GM12875 (cell line): ENCODE measurements around the gene MCU.
"Not testable (repeated sequence)": the region's sequence is repeated elsewhere in the genome, so short reads cannot be mapped to it uniquely, and the experiment has no call there.

ENCODE experiments used
- H3K4me3 ChIP-seq: one replicate; pipeline ENCODE4 v1.5.1; 2011; ENCODE audit warnings: low read depth, low read length, control low read depth
- TF ChIP-seq, protein P1 (sequence below): IDR thresholded peaks from 2 replicates; pipeline ENCODE4 v1.5.1; 2011; ENCODE audit warnings: low read depth, mild to moderate bottlenecking, control low read depth, inconsistent platforms, low read length, moderate library complexity, borderline replicate concordance; ENCODE audit not compliant: insufficient read depth

The MCU gene

GRCh38 chr10:72694476-72695369 is 2.8 kb downstream of the MCU start:
- TF ChIP-seq, protein P1, sequence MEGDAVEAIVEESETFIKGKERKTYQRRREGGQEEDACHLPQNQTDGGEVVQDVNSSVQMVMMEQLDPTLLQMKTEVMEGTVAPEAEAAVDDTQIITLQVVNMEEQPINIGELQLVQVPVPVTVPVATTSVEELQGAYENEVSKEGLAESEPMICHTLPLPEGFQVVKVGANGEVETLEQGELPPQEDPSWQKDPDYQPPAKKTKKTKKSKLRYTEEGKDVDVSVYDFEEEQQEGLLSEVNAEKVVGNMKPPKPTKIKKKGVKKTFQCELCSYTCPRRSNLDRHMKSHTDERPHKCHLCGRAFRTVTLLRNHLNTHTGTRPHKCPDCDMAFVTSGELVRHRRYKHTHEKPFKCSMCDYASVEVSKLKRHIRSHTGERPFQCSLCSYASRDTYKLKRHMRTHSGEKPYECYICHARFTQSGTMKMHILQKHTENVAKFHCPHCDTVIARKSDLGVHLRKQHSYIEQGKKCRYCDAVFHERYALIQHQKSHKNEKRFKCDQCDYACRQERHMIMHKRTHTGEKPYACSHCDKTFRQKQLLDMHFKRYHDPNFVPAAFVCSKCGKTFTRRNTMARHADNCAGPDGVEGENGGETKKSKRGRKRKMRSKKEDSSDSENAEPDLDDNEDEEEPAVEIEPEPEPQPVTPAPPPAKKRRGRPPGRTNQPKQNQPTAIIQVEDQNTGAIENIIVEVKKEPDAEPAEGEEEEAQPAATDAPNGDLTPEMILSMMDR: 0 out of 2 replicates have a peak, but pooled peaks have one; percentile 6
- no peak overlapping the region for H3K4me3 ChIP-seq

- H3K4me3 ChIP-seq: no peak overlapping the region
- TF ChIP-seq, protein P1: no peak
Measured at GRCh38 chr10:72695496-72695895, 3.6 kb downstream of the MCU start.

- TF ChIP-seq, protein P1: no peak
- no peak overlapping the region for H3K4me3 ChIP-seq
Measured at GRCh38 chr10:72697716-72698115, 5.8 kb downstream of the MCU start.

DNA sequence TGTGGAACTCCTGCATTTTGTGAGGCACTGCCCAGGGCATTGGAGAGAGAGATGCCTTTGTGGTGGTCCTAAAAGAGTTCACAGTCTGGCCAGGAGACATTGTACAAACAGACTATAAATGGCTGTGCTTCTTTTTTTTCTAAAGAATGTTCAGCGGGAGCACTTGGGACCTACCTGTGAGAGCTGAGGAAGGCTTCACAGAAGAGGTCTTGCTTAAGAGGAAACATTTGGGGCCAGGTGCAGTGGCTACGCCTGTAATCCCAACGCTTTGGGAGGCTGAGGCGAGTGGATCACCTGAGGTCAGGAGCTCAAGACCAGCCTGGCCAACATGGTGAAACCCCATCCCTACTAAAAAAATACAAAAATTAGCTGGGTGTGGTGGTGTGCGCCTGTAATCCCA is 10.5 kb downstream of the MCU start:
- H3K4me3 ChIP-seq: not testable (repeated sequence)

- TF ChIP-seq, protein P1: no peak
- no peak overlapping the region for H3K4me3 ChIP-seq
Measured at GRCh38 chr10:72702868-72703581, 11.1 kb downstream of the MCU start.

DNA sequence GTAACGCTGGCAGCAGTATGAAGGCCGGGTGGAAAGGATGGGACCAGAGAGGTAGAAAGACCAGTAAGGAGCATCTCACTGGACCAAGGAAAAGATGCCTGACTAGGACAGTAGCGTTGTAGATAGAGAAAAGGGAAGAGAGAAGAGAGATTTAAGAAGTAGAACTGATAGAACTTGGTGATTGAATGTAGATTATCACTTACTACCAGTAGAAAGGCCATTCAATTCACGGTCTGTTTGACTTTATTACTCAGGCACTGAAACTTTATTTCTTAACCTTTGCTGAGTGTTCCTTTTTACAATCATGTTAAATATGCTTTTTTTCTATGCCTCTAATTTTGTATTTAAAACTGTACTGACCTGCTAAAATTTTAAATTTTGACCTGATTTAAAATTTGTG is 12.2 kb downstream of the MCU start:
- no peak overlapping the region for H3K4me3 ChIP-seq
- TF ChIP-seq, protein P1: no peak

DNA sequence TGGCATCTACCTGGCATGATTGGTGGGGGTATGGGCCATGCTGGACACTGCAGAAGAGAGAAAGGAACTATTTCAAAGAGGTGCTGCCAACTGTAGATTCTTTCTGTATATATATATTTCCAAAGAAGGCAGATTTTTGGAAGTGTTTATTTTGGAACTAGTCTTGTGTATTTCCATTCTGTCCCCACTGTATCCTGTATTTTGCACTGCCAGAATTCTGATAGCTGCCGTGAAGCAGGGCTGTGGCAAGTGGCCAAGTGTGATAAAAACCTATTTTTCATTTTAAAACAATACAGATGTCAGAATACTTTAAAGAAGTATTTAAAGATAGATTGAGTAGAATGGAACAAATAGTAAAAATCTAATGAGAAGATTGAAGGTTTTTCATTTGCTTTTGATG is 17.1 kb downstream of the MCU start:
- no peak overlapping the region for H3K4me3 ChIP-seq
- TF ChIP-seq, protein P1: no peak
